HG03039 (cell line): Measurements from ENCODE around the gene SLC25A39.

Experiments
- ATAC-seq: cut with Tn5 transposase; IDR thresholded peaks from one replicate; pipeline ENCODE4 v1.9.1; 2021; ENCODE audit warnings: mild to moderate bottlenecking, moderate library complexity; ENCODE audit not compliant: unreplicated experiment

The SLC25A39 gene

GRCh38 chr17:44280392-44280937, 44.2 kb downstream of the SLC25A39 start:
- ATAC-seq, result no peak

GRCh38 chr17:44279666-44280391, 44.8 kb downstream of the SLC25A39 start:
- ATAC-seq, result no peak

- no peak for ATAC-seq
Measured at GRCh38 chr17:44279346-44279665, 45.3 kb downstream of the SLC25A39 start.

- ATAC-seq, result no peak
Measured at GRCh38 chr17:44277976-44278375, 46.6 kb downstream of the SLC25A39 start.

GRCh38 chr17:44273607-44274006, 51.0 kb downstream of the SLC25A39 start:
- ATAC-seq, result no peak

- no peak for ATAC-seq
Measured at GRCh38 chr17:44272954-44273353, 51.7 kb downstream of the SLC25A39 start.

GRCh38 chr17:44272321-44272951, 52.2 kb downstream of the SLC25A39 start:
- no peak for ATAC-seq
